Choroid plexus epithelial cell (primary cell): ENCODE results near the gene AKNA.

Experiments used
- DNase-seq: peaks from one replicate; pipeline ENCODE4 v3.0.0-alpha.2; 2010; ENCODE audit warnings: low read depth
- H3K4me3 ChIP-seq: 2 replicates; pipeline ENCODE4 v1.5.1; 2011; ENCODE audit warnings: low read depth, mild to moderate bottlenecking, control low read depth, low read length, moderate library complexity
- TF ChIP-seq, protein P1 (sequence below): conservative IDR thresholded peaks from 2 replicates; pipeline ENCODE4 v1.5.1; 2011; ENCODE audit warnings: low read depth, mild to moderate bottlenecking, control low read depth, inconsistent platforms, low read length, moderate library complexity

AKNA gene

DNA sequence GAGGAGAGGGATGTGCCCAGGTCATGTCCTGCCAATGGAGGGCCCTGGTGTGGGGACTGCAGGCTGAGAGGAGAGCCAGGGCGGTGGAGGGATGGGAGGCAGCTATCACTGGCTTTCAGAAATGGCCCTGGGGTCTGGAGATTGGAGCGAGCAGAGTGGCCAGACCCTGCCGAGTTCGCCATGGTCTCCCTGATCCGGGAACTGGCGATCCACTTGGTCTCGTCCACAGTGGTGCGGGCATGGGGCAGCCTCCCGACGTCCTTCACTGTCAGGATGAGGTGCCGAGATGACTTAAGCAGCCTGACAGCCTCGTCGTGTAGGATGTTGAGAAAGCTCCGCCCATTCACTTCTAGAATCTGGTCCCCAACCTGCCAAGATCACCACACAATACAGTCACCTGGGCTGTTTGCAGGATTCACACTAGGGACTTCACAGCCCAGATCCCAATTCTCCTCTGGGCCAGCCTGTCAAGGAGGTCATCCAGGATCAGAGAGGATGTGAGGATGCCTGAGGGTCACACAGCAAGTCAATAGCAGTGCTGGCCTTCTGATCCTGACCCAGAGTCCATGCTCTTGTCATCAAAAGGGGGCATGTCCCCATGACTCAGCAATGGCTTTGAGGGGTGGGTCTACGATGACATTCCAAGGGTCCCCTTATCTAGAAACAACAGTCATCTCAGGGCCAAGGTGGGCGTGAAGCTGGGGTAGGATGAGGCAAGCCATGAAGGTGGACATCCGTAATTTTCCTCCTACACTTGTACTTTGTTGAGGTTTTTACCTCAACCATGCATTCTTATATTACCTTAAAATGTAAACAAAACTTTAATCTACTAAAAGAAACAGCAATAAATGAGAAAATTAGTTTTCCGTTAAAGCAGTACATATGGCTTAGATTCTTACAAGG, 38.5 kb upstream of the AKNA start:
- DNase-seq: no peak
- TF ChIP-seq, protein P1, sequence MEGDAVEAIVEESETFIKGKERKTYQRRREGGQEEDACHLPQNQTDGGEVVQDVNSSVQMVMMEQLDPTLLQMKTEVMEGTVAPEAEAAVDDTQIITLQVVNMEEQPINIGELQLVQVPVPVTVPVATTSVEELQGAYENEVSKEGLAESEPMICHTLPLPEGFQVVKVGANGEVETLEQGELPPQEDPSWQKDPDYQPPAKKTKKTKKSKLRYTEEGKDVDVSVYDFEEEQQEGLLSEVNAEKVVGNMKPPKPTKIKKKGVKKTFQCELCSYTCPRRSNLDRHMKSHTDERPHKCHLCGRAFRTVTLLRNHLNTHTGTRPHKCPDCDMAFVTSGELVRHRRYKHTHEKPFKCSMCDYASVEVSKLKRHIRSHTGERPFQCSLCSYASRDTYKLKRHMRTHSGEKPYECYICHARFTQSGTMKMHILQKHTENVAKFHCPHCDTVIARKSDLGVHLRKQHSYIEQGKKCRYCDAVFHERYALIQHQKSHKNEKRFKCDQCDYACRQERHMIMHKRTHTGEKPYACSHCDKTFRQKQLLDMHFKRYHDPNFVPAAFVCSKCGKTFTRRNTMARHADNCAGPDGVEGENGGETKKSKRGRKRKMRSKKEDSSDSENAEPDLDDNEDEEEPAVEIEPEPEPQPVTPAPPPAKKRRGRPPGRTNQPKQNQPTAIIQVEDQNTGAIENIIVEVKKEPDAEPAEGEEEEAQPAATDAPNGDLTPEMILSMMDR: no peak
- no peak overlapping the region for H3K4me3 ChIP-seq

DNA sequence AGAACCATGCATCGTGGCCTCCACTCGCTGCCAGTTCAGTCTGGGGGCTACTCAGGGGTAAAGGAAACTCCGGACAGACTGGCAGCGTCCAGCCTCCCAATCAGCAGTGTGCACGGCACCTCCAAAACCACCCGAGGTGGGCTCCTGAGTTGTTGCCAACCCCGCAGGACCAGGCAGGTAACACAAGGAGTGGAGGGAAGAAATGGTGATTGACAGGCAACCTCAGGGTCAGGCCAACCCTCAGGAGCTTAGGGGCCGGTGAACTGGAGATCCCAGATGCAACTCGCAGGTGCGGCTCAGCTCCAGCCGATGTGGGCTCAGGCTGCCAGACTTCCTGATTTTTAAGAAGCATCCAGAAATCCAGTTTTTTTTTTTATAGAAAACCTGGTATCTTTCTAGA, 37.3 kb upstream of the AKNA start:
- TF ChIP-seq, protein P1: no peak
- DNase-seq: no peak

DNA sequence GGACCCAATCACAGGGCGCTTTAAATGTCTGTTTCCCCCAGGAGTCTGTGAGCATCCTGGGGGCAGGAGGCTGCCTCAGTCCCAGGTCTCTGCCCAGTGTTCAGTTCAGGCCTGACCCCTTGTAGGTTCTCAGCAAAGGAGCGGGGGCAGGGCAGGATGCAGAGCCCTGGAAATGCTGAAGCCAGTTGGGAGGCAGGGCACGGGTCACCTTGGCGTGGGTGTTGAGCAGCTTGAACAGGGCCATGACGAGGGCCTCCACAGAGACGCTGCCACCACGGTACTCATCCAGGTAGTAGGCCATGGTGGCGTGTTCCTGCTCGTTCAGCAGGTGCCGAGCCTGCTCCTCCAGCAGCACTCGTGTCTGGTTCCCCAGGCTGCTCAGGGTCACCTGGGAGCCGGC, 36.3 kb upstream of the AKNA start:
- H3K4me3 ChIP-seq: no peak overlapping the region
- TF ChIP-seq, protein P1: no peak
- no peak for DNase-seq

More for the DNA sequence above, 37.3 kb upstream of the AKNA start:
- no peak overlapping the region for H3K4me3 ChIP-seq

DNA sequence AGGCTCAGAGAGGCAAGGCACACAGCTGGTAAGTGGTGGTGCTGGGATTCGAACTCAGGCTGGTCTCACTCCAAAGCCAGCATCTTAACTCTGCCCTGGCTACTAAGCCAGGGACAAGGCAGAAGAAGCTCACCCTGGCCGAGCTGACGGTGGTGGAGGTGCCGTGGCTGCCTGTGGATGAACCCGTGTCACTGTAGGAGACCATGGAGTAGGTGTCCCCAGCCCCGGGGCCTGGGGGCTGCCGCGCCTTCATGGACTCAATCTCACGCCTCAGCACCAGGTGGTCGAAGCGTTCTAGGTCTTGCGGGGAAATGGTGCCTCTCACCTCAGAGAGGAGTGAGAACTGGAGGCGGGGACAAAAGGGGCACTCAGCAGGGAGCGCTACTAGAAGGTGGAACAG, 35.4 kb upstream of the AKNA start:
- H3K4me3 ChIP-seq: no peak overlapping the region
- TF ChIP-seq, protein P1: no peak
- DNase-seq: no peak

DNA sequence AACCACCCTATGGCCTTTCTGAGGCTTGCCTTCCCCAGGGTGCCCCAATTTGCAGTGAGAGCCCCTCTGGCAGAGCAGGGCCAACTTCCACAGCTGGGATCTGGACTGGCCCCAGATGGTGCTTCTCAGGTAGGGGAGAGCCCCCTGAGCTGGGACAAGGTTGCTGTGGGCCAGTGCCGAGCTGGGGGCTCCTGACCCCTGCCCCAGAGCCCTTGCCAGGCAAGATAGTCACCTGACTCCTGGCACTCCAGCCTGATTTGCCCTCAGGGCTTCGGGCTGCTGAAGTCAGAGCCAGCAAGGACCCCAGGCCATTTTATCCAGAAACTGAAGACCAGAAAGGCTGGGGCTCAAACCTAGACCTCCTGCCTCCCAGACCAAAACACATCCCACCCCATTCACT, 33.4 kb upstream of the AKNA start:
- TF ChIP-seq, protein P1: no peak
- DNase-seq: no peak
- no peak overlapping the region for H3K4me3 ChIP-seq

DNA sequence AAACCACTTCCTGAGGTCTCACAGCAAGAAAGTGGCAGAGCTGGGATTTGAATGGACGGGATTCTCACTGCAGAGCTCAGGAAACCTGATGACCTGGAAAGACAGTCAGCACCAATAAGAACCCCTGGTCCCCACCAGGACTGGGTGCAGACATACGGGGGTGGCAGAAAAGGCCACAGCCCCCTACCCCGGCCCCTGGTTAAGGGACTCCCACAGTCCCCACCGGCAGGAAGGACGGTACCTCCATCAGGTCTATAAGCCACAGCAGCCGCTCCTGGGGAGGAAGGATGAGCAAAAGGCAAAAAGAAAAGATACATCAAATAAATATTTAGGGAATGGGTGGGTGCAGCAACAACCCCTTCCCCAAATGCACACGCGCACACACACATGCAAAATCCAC, 32.0 kb upstream of the AKNA start:
- TF ChIP-seq, protein P1: no peak
- DNase-seq: no peak
- no peak overlapping the region for H3K4me3 ChIP-seq

DNA sequence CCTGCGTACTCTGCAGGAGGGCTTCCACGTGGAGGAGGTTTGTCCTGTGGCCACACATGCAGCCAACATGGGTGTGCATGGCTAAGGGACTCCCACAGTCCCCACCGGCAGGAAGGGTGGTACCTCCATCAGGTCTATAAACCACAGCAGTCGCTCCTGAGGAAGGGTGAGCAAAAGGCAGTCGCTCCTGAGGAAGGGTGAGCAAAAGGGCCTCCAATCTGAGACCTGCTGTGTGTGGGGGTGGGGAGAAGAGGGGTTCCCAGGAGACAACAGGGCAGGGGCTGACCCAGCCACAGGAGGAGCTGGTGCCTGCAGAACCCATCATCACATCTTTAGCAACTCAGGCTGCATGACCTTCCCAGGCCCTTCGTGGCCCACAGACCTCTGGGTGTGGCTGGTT, 30.3 kb upstream of the AKNA start:
- H3K4me3 ChIP-seq: no peak overlapping the region
- TF ChIP-seq, protein P1: no peak
- DNase-seq: no peak
